GM18511 (cell line): ENCODE measurements around the gene FMN1.
"Not testable (repeated sequence)": the region's sequence is repeated elsewhere in the genome, so short reads cannot be mapped to it uniquely, and the experiment has no call there.

Experiments
- ATAC-seq: cut with Tn5 transposase; IDR thresholded peaks from one replicate; pipeline ENCODE4 v1.9.1; 2021; ENCODE audit warnings: mild to moderate bottlenecking, moderate library complexity; ENCODE audit not compliant: unreplicated experiment

Gene FMN1

GRCh38 chr15:33095641-33096040, 98.9 kb downstream of the FMN1 start:
- no peak for ATAC-seq

GRCh38 chr15:33094336-33094735, 100.2 kb downstream of the FMN1 start:
- ATAC-seq = no peak

GRCh38 chr15:33093222-33093621, 101.3 kb downstream of the FMN1 start:
- no peak for ATAC-seq

- ATAC-seq = no peak
Measured at GRCh38 chr15:33091983-33092693, 102.4 kb downstream of the FMN1 start.

- no peak for ATAC-seq
Measured at GRCh38 chr15:33089878-33090757, 104.4 kb downstream of the FMN1 start.

GRCh38 chr15:33089165-33089877, 105.2 kb downstream of the FMN1 start:
- no peak for ATAC-seq

- no peak for ATAC-seq
Measured at GRCh38 chr15:33086500-33087121, 107.9 kb downstream of the FMN1 start.

- ATAC-seq = no peak
Measured at GRCh38 chr15:33084661-33085060, 109.9 kb downstream of the FMN1 start.

- ATAC-seq = no peak
Measured at GRCh38 chr15:33083232-33084081, 111.1 kb downstream of the FMN1 start.

GRCh38 chr15:33080006-33080405, 114.5 kb downstream of the FMN1 start:
- ATAC-seq = no peak

GRCh38 chr15:33078607-33079006, 115.9 kb downstream of the FMN1 start:
- no peak for ATAC-seq

- no peak for ATAC-seq
Measured at GRCh38 chr15:33076937-33077336, 117.6 kb downstream of the FMN1 start.

GRCh38 chr15:33074942-33075341, 119.6 kb downstream of the FMN1 start:
- no peak for ATAC-seq

- ATAC-seq = no peak
Measured at GRCh38 chr15:33074212-33074611, 120.3 kb downstream of the FMN1 start.

- ATAC-seq = no peak
Measured at GRCh38 chr15:33071451-33071850, 123.1 kb downstream of the FMN1 start.

- not testable (repeated sequence) for ATAC-seq
Measured at GRCh38 chr15:33069903-33070302, 124.6 kb downstream of the FMN1 start.

GRCh38 chr15:33069161-33069560, 125.4 kb downstream of the FMN1 start:
- no peak for ATAC-seq

- no peak for ATAC-seq
Measured at GRCh38 chr15:33068511-33068990, 126.0 kb downstream of the FMN1 start.

GRCh38 chr15:33068007-33068481, 126.5 kb downstream of the FMN1 start:
- ATAC-seq = peak; percentile 84

GRCh38 chr15:33067456-33067855, 127.1 kb downstream of the FMN1 start:
- ATAC-seq = no peak
